Upper lobe of left lung (tissue), 6 donors: ENCODE results near the gene TENM4. TPM values are rescaled to one million over a fixed set of nuclear protein-coding genes. Genes with fewer than 3 reads are reported as not detected.

Experiments used
- ATAC-seq, 2 donors: fragments of 200-7000 bp; cut with Tn5 transposase; one replicate each; pipeline ENCODE4 v1.9.1; 2022; ENCODE audit warnings: mild to moderate bottlenecking in 2 of 2, moderate library complexity in 2 of 2; ENCODE audit not compliant: low FRiP score in 2 of 2
- DNase-seq, 2 donors: peaks; one replicate each; pipeline ENCODE4 v3.0.0-alpha.2; 2019 to 2020
- H3K27ac ChIP-seq, 4 donors: fragments of 200-600 bp; sonication (generic); one replicate each; pipeline ENCODE4 v1.5.1; 2016 to 2019
- H3K27me3 ChIP-seq, 4 donors: fragments of 200-600 bp; sonication (generic); one replicate each; pipeline ENCODE4 v1.5.1; 2017 to 2019
- H3K36me3 ChIP-seq, 4 donors: fragments of 200-600 bp; sonication (generic); one replicate each; pipeline ENCODE4 v1.5.1; 2016 to 2019
- H3K4me1 ChIP-seq, 4 donors: fragments of 200-600 bp; sonication (generic); one replicate each; pipeline ENCODE4 v1.5.1; 2018 to 2019
- H3K4me3 ChIP-seq, 4 donors: fragments of 200-600 bp; sonication (generic); one replicate each; pipeline ENCODE4 v1.5.1; 2017 to 2019; ENCODE audit warnings: mild to moderate bottlenecking in 2 of 4, moderate library complexity in 1 of 4
- H3K9me3 ChIP-seq, 4 donors: fragments of 200-600 bp; sonication (generic); one replicate each; pipeline ENCODE4 v1.5.1; 2018 to 2019
- CTCF ChIP-seq, 6 experiments: fragments of 450-650 bp in 4 of 6; fragments of 200-600 bp in 2 of 6; sonication (generic) in 2 of 6; IDR thresholded peaks; one replicate each; pipeline ENCODE4 v1.5.1; 2016 to 2019; ENCODE audit warnings: antibody characterized with exemption in 6 of 6
- EP300 ChIP-seq, 4 donors: sonication (generic); formaldehyde crosslinking; IDR thresholded peaks; one replicate each; pipeline ENCODE4 v1.5.1; 2017; ENCODE audit warnings: antibody characterized with exemption in 4 of 4, control low read depth in 2 of 4
- POLR2A ChIP-seq, 4 donors: fragments of 450-650 bp; IDR thresholded peaks; one replicate each; pipeline ENCODE4 v1.5.1; 2016 to 2017; ENCODE audit warnings: antibody characterized with exemption in 4 of 4, mild to moderate bottlenecking in 2 of 4
- POLR2AphosphoS5 ChIP-seq, 2 donors: sonication (generic); formaldehyde crosslinking; IDR thresholded peaks; one replicate each; pipeline ENCODE4 v1.5.1; 2017; ENCODE audit warnings: antibody characterized with exemption in 2 of 2
- WGBS, 2 donors: methylation state at CpG; one replicate each; pipeline ENCODE4 v1.1.5; 2017 to 2018; 5-methylcytosine and 5-hydroxymethylcytosine counted together
- total RNA-seq, 6 donors: library from RNA; depleted of rRNA in 4 of 6; stranded (reverse); fragments of >200 nt in 4 of 6; gene quantifications; one replicate each; pipeline versions ENCODE4 v1.1.0 to v1.2.1, GENCODE V29; 2016 to 2021
- donor health status: DM: no; HTN: no; CAD: no; lungs with moderate emphysema.
- donor health status: DM: no; HTN: yes; CAD: no; lungs with severe emphysema.

The TENM4 gene
- total RNA-seq, 6 donors from 2014 or later = 0.11 to 20.0 (median 3.7) TPM

- 89 to 91% methylated on average over 2 to 4 of the region's 4 CpGs for WGBS, 2 donors
- no peaks in the 10 kb centered on the region for H3K36me3 ChIP-seq
- no peaks in the 10 kb centered on the region for H3K9me3 ChIP-seq
- no peak for TF ChIP-seq EP300 (IDR thresholded peaks at IDR 0.05)
- no peak for TF ChIP-seq CTCF (IDR thresholded peaks at IDR 0.05)
- no peak for TF ChIP-seq POLR2A (IDR thresholded peaks at IDR 0.05)
- TF ChIP-seq POLR2AphosphoS5 (IDR thresholded peaks at IDR 0.05) = no peak
- H3K27me3 ChIP-seq = no peaks in the 10 kb centered on the region
- H3K4me1 ChIP-seq = no peaks in the 10 kb centered on the region
- no peak overlapping the region for H3K27ac ChIP-seq
- ATAC-seq = no peak
- no peak for DNase-seq
- no peak overlapping the region for H3K4me3 ChIP-seq
Observed at GRCh38 chr11:78656327-78656726, 784.5 kb downstream of the TENM4 start.

GRCh38 chr11:78655561-78655960 is 785.3 kb downstream of the TENM4 start:
- Histone ChIP-seq H3K27me3 (no peaks in the 10 kb centered on the region), H3K36me3 (no peaks in the 10 kb centered on the region), H3K4me3 (no peak overlapping the region), H3K27ac (no peak overlapping the region), H3K9me3 (no peaks in the 10 kb centered on the region), H3K4me1 (no peaks in the 10 kb centered on the region)
- TF ChIP-seq POLR2A (IDR thresholded peaks at IDR 0.05) (no peak), POLR2AphosphoS5 (IDR thresholded peaks at IDR 0.05) (no peak), EP300 (IDR thresholded peaks at IDR 0.05) (no peak), CTCF (IDR thresholded peaks at IDR 0.05) (no peak)
- 92 to 100% methylated on average over 5 of the region's 5 CpGs for WGBS, 2 donors
- no peak for DNase-seq
- ATAC-seq = no peak

GRCh38 chr11:78654866-78655265 is 786.0 kb downstream of the TENM4 start:
- Histone ChIP-seq H3K9me3 (no peaks in the 10 kb centered on the region), H3K4me3 (no peak overlapping the region), H3K27me3 (no peaks in the 10 kb centered on the region), H3K27ac (no peak overlapping the region), H3K4me1 (no peaks in the 10 kb centered on the region), H3K36me3 (no peaks in the 10 kb centered on the region)
- no peak for ATAC-seq
- WGBS, 2 donors = 90 to 93% methylated on average over 5 of the region's 5 CpGs
- TF ChIP-seq EP300 (IDR thresholded peaks at IDR 0.05) = no peak
- TF ChIP-seq CTCF (IDR thresholded peaks at IDR 0.05) = no peak
- no peak for TF ChIP-seq POLR2AphosphoS5 (IDR thresholded peaks at IDR 0.05)
- TF ChIP-seq POLR2A (IDR thresholded peaks at IDR 0.05) = no peak
- no peak for DNase-seq

GRCh38 chr11:78654071-78654470 is 786.8 kb downstream of the TENM4 start:
- no peak for ATAC-seq
- WGBS, 2 donors = 63 to 75% methylated on average over 3 of the region's 3 CpGs
- Histone ChIP-seq H3K36me3 (no peaks in the 10 kb centered on the region), H3K4me1 (no peaks in the 10 kb centered on the region), H3K27ac (no peak overlapping the region), H3K9me3 (no peaks in the 10 kb centered on the region), H3K27me3 (no peaks in the 10 kb centered on the region), H3K4me3 (no peak overlapping the region)
- DNase-seq = no peak
- TF ChIP-seq EP300 (IDR thresholded peaks at IDR 0.05) (no peak), POLR2AphosphoS5 (IDR thresholded peaks at IDR 0.05) (no peak), CTCF (IDR thresholded peaks at IDR 0.05) (no peak), POLR2A (IDR thresholded peaks at IDR 0.05) (no peak)

- H3K36me3 ChIP-seq = no peaks in the 10 kb centered on the region
- 79 to 91% methylated on average over 6 to 11 of the region's 11 CpGs for WGBS, 2 donors
- ATAC-seq (no peak), DNase-seq (no peak)
- no peaks in the 10 kb centered on the region for H3K27me3 ChIP-seq
- no peak overlapping the region for H3K4me3 ChIP-seq
- H3K4me1 ChIP-seq = no peaks in the 10 kb centered on the region
- no peak for TF ChIP-seq CTCF (IDR thresholded peaks at IDR 0.05)
- TF ChIP-seq POLR2A (IDR thresholded peaks at IDR 0.05) = no peak
- no peak for TF ChIP-seq EP300 (IDR thresholded peaks at IDR 0.05)
- TF ChIP-seq POLR2AphosphoS5 (IDR thresholded peaks at IDR 0.05) = no peak
- H3K9me3 ChIP-seq = no peaks in the 10 kb centered on the region
- no peak overlapping the region for H3K27ac ChIP-seq
Observed at GRCh38 chr11:78653294-78653909, 787.4 kb downstream of the TENM4 start.
